HG03439 (cell line): ENCODE measurements around the gene EXOSC2.

Experiments used
- ATAC-seq: cut with Tn5 transposase; IDR thresholded peaks from one replicate; pipeline ENCODE4 v1.9.1; 2021; ENCODE audit warnings: mild to moderate bottlenecking, moderate library complexity; ENCODE audit not compliant: unreplicated experiment

EXOSC2 gene

GRCh38 chr9:130693101-130693425 lies 517 bp upstream of the EXOSC2 start:
- no peak for ATAC-seq

GRCh38 chr9:130694205-130694604 lies 625 bp downstream of the EXOSC2 start:
- ATAC-seq: no peak

GRCh38 chr9:130696139-130696650 lies 2.6 kb downstream of the EXOSC2 start:
- no peak for ATAC-seq

- ATAC-seq: no peak
These were observed 3.4 kb downstream of the EXOSC2 start for GRCh38 chr9:130696996-130697395.

GRCh38 chr9:130698514-130698913 lies 4.9 kb downstream of the EXOSC2 start:
- ATAC-seq: no peak

GRCh38 chr9:130699047-130699446 lies 5.5 kb downstream of the EXOSC2 start:
- ATAC-seq: no peak

GRCh38 chr9:130701059-130702022 lies 7.8 kb downstream of the EXOSC2 start:
- ATAC-seq: no peak

GRCh38 chr9:130703501-130703900 lies 9.9 kb downstream of the EXOSC2 start:
- ATAC-seq: no peak

- no peak for ATAC-seq
These were observed 13.8 kb downstream of the EXOSC2 start for GRCh38 chr9:130707225-130707976.

GRCh38 chr9:130710822-130711352 lies 17.3 kb downstream of the EXOSC2 start:
- no peak for ATAC-seq

GRCh38 chr9:130711469-130711868 lies 17.9 kb downstream of the EXOSC2 start:
- no peak for ATAC-seq

- ATAC-seq: peak; percentile 95
These were observed 19.1 kb downstream of the EXOSC2 start for GRCh38 chr9:130712564-130713285.

- no peak for ATAC-seq
These were observed 19.8 kb downstream of the EXOSC2 start for GRCh38 chr9:130713286-130713960.

GRCh38 chr9:130714586-130715110 lies 21.1 kb downstream of the EXOSC2 start:
- no peak for ATAC-seq

GRCh38 chr9:130715270-130715669 lies 21.7 kb downstream of the EXOSC2 start:
- no peak for ATAC-seq

- no peak for ATAC-seq
These were observed 25.0 kb downstream of the EXOSC2 start for GRCh38 chr9:130718562-130718961.

GRCh38 chr9:130720762-130721161 lies 27.2 kb downstream of the EXOSC2 start:
- no peak for ATAC-seq

GRCh38 chr9:130728721-130729120 lies 35.1 kb downstream of the EXOSC2 start:
- ATAC-seq: no peak

GRCh38 chr9:130729145-130729544 lies 35.6 kb downstream of the EXOSC2 start:
- ATAC-seq: no peak

- ATAC-seq: no peak
These were observed 37.8 kb downstream of the EXOSC2 start for GRCh38 chr9:130731355-130731754.
